HL-60 (cell line): Measurements from ENCODE around the gene HABP2.

Source experiments
- CTCF ChIP-seq: IDR thresholded peaks from one replicate; pipeline ENCODE4 v1.5.1; 2011; ENCODE audit warnings: low read length, control low read depth, inconsistent platforms; ENCODE audit not compliant: insufficient read depth
- POLR2AphosphoS5 ChIP-seq: IDR thresholded peaks from 2 replicates; pipeline ENCODE4 v1.6.1; 2012; ENCODE audit warnings: low read depth
- TF ChIP-seq, protein P1 (sequence below): IDR thresholded peaks from 2 replicates; pipeline ENCODE4 v1.6.1; 2012; ENCODE audit warnings: low read depth; ENCODE audit not compliant: insufficient replicate concordance

DNA sequence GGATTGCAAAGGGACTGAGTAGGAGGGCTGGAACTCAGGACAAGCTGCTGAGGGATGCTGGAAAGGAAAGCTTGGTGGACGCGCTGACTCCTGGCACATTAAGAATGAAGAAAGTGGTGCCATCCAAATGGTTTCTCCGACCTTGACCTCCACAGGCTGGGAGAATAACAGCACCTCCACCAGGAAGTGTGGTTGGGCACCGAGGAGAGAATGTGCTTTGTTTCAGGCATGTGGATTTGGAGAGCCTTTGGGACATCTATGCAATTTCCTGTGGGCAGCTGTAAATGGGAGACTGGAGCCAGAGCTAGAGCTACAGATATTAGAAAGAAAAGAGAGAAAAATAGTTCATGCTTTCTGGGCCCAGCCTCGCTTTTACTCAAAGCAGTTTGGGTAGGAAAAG lies 29.8 kb upstream of the HABP2 start:
- TF ChIP-seq CTCF, result no peak
- TF ChIP-seq POLR2AphosphoS5, result no peak
- TF ChIP-seq, protein P1, sequence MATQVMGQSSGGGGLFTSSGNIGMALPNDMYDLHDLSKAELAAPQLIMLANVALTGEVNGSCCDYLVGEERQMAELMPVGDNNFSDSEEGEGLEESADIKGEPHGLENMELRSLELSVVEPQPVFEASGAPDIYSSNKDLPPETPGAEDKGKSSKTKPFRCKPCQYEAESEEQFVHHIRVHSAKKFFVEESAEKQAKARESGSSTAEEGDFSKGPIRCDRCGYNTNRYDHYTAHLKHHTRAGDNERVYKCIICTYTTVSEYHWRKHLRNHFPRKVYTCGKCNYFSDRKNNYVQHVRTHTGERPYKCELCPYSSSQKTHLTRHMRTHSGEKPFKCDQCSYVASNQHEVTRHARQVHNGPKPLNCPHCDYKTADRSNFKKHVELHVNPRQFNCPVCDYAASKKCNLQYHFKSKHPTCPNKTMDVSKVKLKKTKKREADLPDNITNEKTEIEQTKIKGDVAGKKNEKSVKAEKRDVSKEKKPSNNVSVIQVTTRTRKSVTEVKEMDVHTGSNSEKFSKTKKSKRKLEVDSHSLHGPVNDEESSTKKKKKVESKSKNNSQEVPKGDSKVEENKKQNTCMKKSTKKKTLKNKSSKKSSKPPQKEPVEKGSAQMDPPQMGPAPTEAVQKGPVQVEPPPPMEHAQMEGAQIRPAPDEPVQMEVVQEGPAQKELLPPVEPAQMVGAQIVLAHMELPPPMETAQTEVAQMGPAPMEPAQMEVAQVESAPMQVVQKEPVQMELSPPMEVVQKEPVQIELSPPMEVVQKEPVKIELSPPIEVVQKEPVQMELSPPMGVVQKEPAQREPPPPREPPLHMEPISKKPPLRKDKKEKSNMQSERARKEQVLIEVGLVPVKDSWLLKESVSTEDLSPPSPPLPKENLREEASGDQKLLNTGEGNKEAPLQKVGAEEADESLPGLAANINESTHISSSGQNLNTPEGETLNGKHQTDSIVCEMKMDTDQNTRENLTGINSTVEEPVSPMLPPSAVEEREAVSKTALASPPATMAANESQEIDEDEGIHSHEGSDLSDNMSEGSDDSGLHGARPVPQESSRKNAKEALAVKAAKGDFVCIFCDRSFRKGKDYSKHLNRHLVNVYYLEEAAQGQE, result no peak
